CD4-positive, alpha-beta memory T cell (primary cell): Measurements from ENCODE around the gene MTAP. TPM values are rescaled to one million over a fixed set of nuclear protein-coding genes. Genes with fewer than 3 reads are reported as not detected.

Experiments used
- CTCF ChIA-PET: fragments of 350-600 bp; sonication (Branson Sonifier 250); formaldehyde crosslinking; loops from one replicate; lab custom pipeline; 2021; ENCODE audit warnings: inconsistent platforms; ENCODE audit not compliant: partially characterized antibody; lab: Charles Lee
- POLR2A ChIA-PET: fragments of 350-600 bp; sonication (Branson Sonifier 250); formaldehyde crosslinking; loops from one replicate; lab custom pipeline; 2021; ENCODE audit not compliant: partially characterized antibody; lab: Charles Lee
- DNase-seq, 5 donors: peaks; one replicate each; pipeline versions ENCODE4 v3.0.0 to v3.0.0-alpha.2; 2020 to 2022; ENCODE audit warnings: mixed read lengths in 1 of 5
- H3K27ac ChIP-seq: one replicate; pipeline ENCODE4 v1.7.0; 2013; ENCODE audit warnings: low read depth, low read length
- H3K27me3 ChIP-seq: 2 replicates; pipeline ENCODE4 v1.7.0; 2013; ENCODE audit warnings: mild to moderate bottlenecking, low read length, moderate library complexity; ENCODE audit not compliant: insufficient read depth
- H3K36me3 ChIP-seq: 2 replicates; pipeline ENCODE4 v1.7.0; 2013; ENCODE audit warnings: mild to moderate bottlenecking, low read length, moderate library complexity; ENCODE audit not compliant: insufficient read depth
- H3K4me1 ChIP-seq: 2 replicates; pipeline ENCODE4 v1.7.0; 2013; ENCODE audit warnings: mild to moderate bottlenecking, low read length, moderate library complexity; ENCODE audit not compliant: insufficient read depth
- H3K4me3 ChIP-seq, 2 donors: one replicate each; pipeline ENCODE4 v1.7.0; 2013; ENCODE audit warnings: low read length in 2 of 2, mild to moderate bottlenecking in 1 of 2
- H3K9me3 ChIP-seq, 2 donors: one replicate each; pipeline ENCODE4 v1.7.0; 2013; ENCODE audit warnings: low read length in 2 of 2, control low read depth in 1 of 2; ENCODE audit not compliant: control insufficient read depth in 1 of 2
- H3K27ac Mint-ChIP-seq, 7 donors: one replicate each; pipeline ENCODE4 v1.8.0; 2020 to 2021; ENCODE audit warnings: mixed read lengths in 7 of 7, mild to moderate bottlenecking in 6 of 7, inconsistent platforms in 3 of 7, moderate library complexity in 3 of 7
- H3K27me3 Mint-ChIP-seq, 2 donors: one replicate each; pipeline ENCODE4 v1.8.0; 2020 to 2021; ENCODE audit warnings: mixed read lengths in 2 of 2
- H3K36me3 Mint-ChIP-seq, 2 donors: one replicate each; pipeline ENCODE4 v1.8.0; 2020 to 2021; ENCODE audit warnings: mixed read lengths in 2 of 2, inconsistent platforms in 1 of 2, mild to moderate bottlenecking in 1 of 2
- H3K4me1 Mint-ChIP-seq, 4 donors: one replicate each; pipeline ENCODE4 v1.8.0; 2020 to 2021; ENCODE audit warnings: mixed read lengths in 4 of 4, mild to moderate bottlenecking in 1 of 4
- H3K4me3 Mint-ChIP-seq, 8 donors: one replicate each; pipeline ENCODE4 v1.8.0; 2020 to 2021; ENCODE audit warnings: mixed read lengths in 8 of 8, mild to moderate bottlenecking in 7 of 8, moderate library complexity in 6 of 8, inconsistent platforms in 3 of 8
- H3K9me3 Mint-ChIP-seq, 8 donors: one replicate each; pipeline ENCODE4 v1.8.0; 2020 to 2021; ENCODE audit warnings: mixed read lengths in 8 of 8, mild to moderate bottlenecking in 5 of 8, inconsistent platforms in 3 of 8, moderate library complexity in 1 of 8
- intact Hi-C: fragments of 100-400 bp; cut with micrococcal nuclease; formaldehyde crosslinking; loops from one replicate; pipeline ENCODE4 v1.15.1; 2023
- polyA plus RNA-seq, 2 donors: library from polyadenylated mRNA; unstranded; fragments of 300-500 nt; fragmentation: Illumina TruSeq; gene quantifications; one replicate each; pipeline ENCODE4 v1.2.3, GENCODE V29; 2021
- total RNA-seq, 2 experiments: library from RNA; stranded (reverse); gene quantifications; one replicate each; pipeline ENCODE4 v1.2.3, GENCODE V29; 2021

The MTAP gene
- total and polyA plus RNA-seq, 4 experiments from 2014 or later = 21.1 to 47.9 (median 34.0) TPM

DNA sequence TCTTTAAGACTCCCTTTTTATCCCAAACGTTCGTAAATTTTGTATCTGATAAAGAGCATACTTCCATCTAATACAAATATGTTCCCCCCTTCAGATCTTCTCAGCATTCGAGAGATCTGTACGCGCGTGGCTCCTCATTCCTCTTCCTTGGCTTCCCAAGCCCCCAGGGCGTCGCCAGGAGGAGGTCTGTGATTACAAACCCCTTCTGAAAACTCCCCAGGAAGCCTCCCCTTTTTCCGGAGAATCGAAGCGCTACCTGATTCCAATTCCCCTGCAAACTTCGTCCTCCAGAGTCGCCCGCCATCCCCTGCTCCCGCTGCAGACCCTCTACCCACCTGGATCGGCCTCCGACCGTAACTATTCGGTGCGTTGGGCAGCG lies 171.9 kb downstream of the MTAP start:
- POLR2A ChIA-PET = no interaction called here
- peak overlapping the region in 1 of 2 donors; percentile 48 for H3K4me3 ChIP-seq

DNA sequence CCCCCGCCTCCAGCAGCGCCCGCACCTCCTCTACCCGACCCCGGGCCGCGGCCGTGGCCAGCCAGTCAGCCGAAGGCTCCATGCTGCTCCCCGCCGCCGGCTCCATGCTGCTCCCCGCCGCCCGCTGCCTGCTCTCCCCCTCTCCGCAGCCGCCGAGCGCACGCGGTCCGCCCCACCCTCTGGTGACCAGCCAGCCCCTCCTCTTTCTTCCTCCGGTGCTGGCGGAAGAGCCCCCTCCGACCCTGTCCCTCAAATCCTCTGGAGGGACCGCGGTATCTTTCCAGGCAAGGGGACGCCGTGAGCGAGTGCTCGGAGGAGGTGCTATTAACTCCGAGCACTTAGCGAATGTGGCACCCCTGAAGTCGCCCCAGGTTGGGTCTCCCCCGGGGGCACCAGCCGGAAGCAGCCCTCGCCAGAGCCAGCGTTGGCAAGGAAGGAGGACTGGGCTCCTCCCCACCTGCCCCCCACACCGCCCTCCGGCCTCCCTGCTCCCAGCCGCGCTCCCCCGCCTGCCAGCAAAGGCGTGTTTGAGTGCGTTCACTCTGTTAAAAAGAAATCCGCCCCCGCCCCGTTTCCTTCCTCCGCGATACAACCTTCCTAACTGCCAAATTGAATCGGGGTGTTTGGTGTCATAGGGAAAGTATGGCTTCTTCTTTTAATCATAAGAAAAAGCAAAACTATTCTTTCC lies 172.4 kb downstream of the MTAP start:
- POLR2A ChIA-PET = no interaction called here
- Mint-ChIP-seq H3K9me3 (peaks cover 2 to 30% (median 14%) of the 10 kb centered on the region in 8 donors), H3K27ac (peak overlapping the region in 5 of 7 donors; percentile 57 to 81 (median 68))

More for the DNA sequence above, 171.9 kb downstream of the MTAP start:
- CTCF ChIA-PET = interaction anchor here (1.2 kb wide), 1 partner anchor 34 kb away, joined by 3 read pairs; no protein-coding TSS in a partner anchor
- peaks cover 72 to 79% of the 10 kb centered on the region in 2 donors for H3K27me3 Mint-ChIP-seq
- Histone ChIP-seq H3K9me3 (no peaks in the 10 kb centered on the region), H3K4me1 (peaks cover 24% of the 10 kb centered on the region), H3K36me3 (no peaks in the 10 kb centered on the region), H3K27ac (no peak overlapping the region), H3K27me3 (peaks cover 83% of the 10 kb centered on the region)
- intact Hi-C loops = loop anchor here (2.0 kb wide), 1 partner anchor 20 kb away; the partner anchor contains the start of genes CDKN2A and CDKN2B-AS1
- peaks cover under 1 to 4% of the 10 kb centered on the region in 2 donors for H3K36me3 Mint-ChIP-seq
- DNase-seq = peak in 1 of 5 donors; percentile 33
- H3K27ac Mint-ChIP-seq = peak overlapping the region in 3 of 7 donors; percentile 64 to 78 (median 68)
- peaks cover 2 to 32% (median 18%) of the 10 kb centered on the region in 8 donors for H3K9me3 Mint-ChIP-seq
- peak overlapping the region; percentile 62 to 86 (median 80) for H3K4me3 Mint-ChIP-seq
- peaks cover 14 to 28% (median 19%) of the 10 kb centered on the region in 4 donors for H3K4me1 Mint-ChIP-seq

DNA sequence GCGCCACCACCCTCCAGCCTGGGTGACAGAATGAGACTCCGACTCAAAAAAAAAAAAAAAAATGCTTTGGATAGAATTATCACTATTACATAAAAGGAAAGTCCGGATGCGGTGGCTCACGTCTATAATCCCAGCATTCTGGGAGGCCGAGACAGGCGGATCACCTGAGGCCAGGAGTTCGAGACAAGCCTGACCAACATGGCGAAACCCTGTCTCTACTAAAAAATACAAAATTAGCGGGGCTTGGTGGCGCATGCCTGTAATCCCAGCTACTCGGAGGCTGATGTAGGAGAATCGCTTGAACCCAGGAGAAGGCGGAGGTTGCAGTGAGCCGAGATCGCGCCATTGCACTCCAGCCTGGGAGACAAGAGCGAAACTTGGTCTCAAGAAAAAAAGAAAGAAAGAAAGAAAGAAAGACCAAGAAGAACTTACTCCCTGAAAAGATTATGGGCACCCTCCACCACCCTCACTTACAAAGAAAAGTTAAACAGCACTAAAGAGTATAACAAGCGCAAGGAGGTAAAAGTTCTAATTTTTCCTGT lies 174.0 kb downstream of the MTAP start:
- Mint-ChIP-seq H3K4me3 (no peak overlapping the region), H3K36me3 (no peaks in the 10 kb centered on the region), H3K27me3 (peaks cover 66 to 73% of the 10 kb centered on the region in 2 donors), H3K9me3 (peaks cover 0 to 20% (median 5%) of the 10 kb centered on the region in 8 donors), H3K4me1 (peaks cover 10 to 19% (median 16%) of the 10 kb centered on the region in 4 donors), H3K27ac (peak overlapping the region in 1 of 7 donors; percentile 78)
- H3K9me3 ChIP-seq = no peaks in the 10 kb centered on the region
- intact Hi-C loops = no loop called here
- CTCF ChIA-PET = interaction anchor here (0.9 to 1.9 kb wide), 4 partner anchors 8 to 163 kb away, joined by 3 to 7 read pairs (median 6); partner anchors contain the start of gene CDKN2B
- no peak overlapping the region for H3K4me3 ChIP-seq
- POLR2A ChIA-PET = interaction anchor here (1.8 kb wide), 1 partner anchor 13 kb away, joined by 4 read pairs; no protein-coding TSS in a partner anchor
- peaks cover 24% of the 10 kb centered on the region for H3K4me1 ChIP-seq
- no peak for DNase-seq
- peaks cover 74% of the 10 kb centered on the region for H3K27me3 ChIP-seq
- H3K27ac ChIP-seq = no peak overlapping the region
- H3K36me3 ChIP-seq = no peaks in the 10 kb centered on the region

More for the DNA sequence above, 172.4 kb downstream of the MTAP start:
- Histone ChIP-seq H3K9me3 (no peaks in the 10 kb centered on the region), H3K27ac (no peak overlapping the region), H3K27me3 (peaks cover 83% of the 10 kb centered on the region), H3K4me3 (peak overlapping the region in 1 of 2 donors; percentile 48), H3K4me1 (peaks cover 24% of the 10 kb centered on the region), H3K36me3 (no peaks in the 10 kb centered on the region)
- CTCF ChIA-PET = interaction anchor here (1.6 kb wide), 1 partner anchor 12 kb away, joined by 7 read pairs; no protein-coding TSS in a partner anchor
- peak overlapping the region; percentile 76 to 89 (median 81) for H3K4me3 Mint-ChIP-seq
- peaks cover 75 to 78% of the 10 kb centered on the region in 2 donors for H3K27me3 Mint-ChIP-seq
- peak in 3 of 5 donors; percentile 32 to 63 (median 41) for DNase-seq
- peaks cover 0 to 3% of the 10 kb centered on the region in 2 donors for H3K36me3 Mint-ChIP-seq
- H3K4me1 Mint-ChIP-seq = peaks cover 14 to 25% (median 19%) of the 10 kb centered on the region in 4 donors
- intact Hi-C loops = loop anchor here (1.0 to 2.0 kb wide), 2 partner anchors 10 to 20 kb away; partner anchors contain the start of genes CDKN2A and CDKN2B-AS1

DNA sequence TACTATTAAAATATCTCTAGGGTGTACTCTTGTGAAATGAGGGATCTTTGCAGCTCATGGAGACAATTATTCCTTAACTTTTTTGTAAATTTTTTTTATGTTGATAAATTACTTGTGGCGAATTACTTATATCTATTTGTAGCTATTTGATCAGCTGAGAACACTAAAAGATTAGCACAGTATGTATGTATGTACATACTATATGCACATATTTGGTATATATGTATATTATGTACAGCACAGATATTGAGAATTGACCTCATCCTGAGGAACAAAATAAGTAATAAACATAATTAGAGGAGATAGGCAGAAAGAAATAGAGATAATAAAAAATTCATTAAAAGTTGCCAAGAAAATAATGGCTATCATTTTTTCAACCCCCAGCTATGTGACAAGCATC lies 180.0 kb downstream of the MTAP start:
- no peak overlapping the region for H3K27ac ChIP-seq
- POLR2A ChIA-PET = interaction anchor here (0.9 to 1.7 kb wide), 3 partner anchors 9 to 12 kb away, joined by 3 to 4 read pairs (median 4); partner anchors contain the start of genes CDKN2A and CDKN2B-AS1
- CTCF ChIA-PET = interaction anchor here (3.3 to 7.0 kb wide), 3 partner anchors 13 to 169 kb away, joined by 10 to 35 read pairs (median 18); partner anchors contain the start of genes CDKN2A, CDKN2B and CDKN2B-AS1
- H3K27me3 ChIP-seq = peaks cover 20% of the 10 kb centered on the region
- no peak overlapping the region for H3K27ac Mint-ChIP-seq
- no peak for DNase-seq
- H3K4me3 Mint-ChIP-seq = no peak overlapping the region
- H3K4me3 ChIP-seq = no peak overlapping the region
- intact Hi-C loops = no loop called here
- no peaks in the 10 kb centered on the region for H3K4me1 ChIP-seq
- H3K4me1 Mint-ChIP-seq = peaks cover 0 to 5% (median 4%) of the 10 kb centered on the region in 4 donors
- no peaks in the 10 kb centered on the region for H3K36me3 ChIP-seq
- no peaks in the 10 kb centered on the region for H3K9me3 ChIP-seq
- H3K9me3 Mint-ChIP-seq = peaks cover 0 to 5% (median 0%) of the 10 kb centered on the region in 8 donors
- H3K27me3 Mint-ChIP-seq = peaks cover 48 to 50% of the 10 kb centered on the region in 2 donors
- no peaks in the 10 kb centered on the region for H3K36me3 Mint-ChIP-seq

GRCh38 chr9:21982861-21983560 lies 180.6 kb downstream of the MTAP start:
- DNase-seq = no peak
- Mint-ChIP-seq H3K27ac (no peak overlapping the region), H3K27me3 (peaks cover 43 to 45% of the 10 kb centered on the region in 2 donors), H3K4me3 (no peak overlapping the region), H3K4me1 (peaks cover 0 to 5% (median 4%) of the 10 kb centered on the region in 4 donors), H3K36me3 (no peaks in the 10 kb centered on the region), H3K9me3 (peaks cover 0 to 5% (median 0%) of the 10 kb centered on the region in 8 donors)
- no peaks in the 10 kb centered on the region for H3K9me3 ChIP-seq
- H3K36me3 ChIP-seq = no peaks in the 10 kb centered on the region
- no peak overlapping the region for H3K27ac ChIP-seq
- CTCF ChIA-PET = interaction anchor here (3.3 to 7.0 kb wide), 3 partner anchors 12 to 169 kb away, joined by 10 to 35 read pairs (median 18); partner anchors contain the start of genes CDKN2A, CDKN2B and CDKN2B-AS1
- POLR2A ChIA-PET = interaction anchor here (0.9 to 1.7 kb wide), 3 partner anchors 8 to 12 kb away, joined by 3 to 4 read pairs (median 4); partner anchors contain the start of genes CDKN2A and CDKN2B-AS1
- intact Hi-C loops = no loop called here
- H3K4me1 ChIP-seq = no peaks in the 10 kb centered on the region
- no peak overlapping the region for H3K4me3 ChIP-seq
- H3K27me3 ChIP-seq = peaks cover 15% of the 10 kb centered on the region

- CTCF ChIA-PET = interaction anchor here (3.3 to 7.0 kb wide), 3 partner anchors 12 to 170 kb away, joined by 10 to 35 read pairs (median 18); partner anchors contain the start of genes CDKN2A, CDKN2B and CDKN2B-AS1
- Histone ChIP-seq H3K27ac (no peak overlapping the region), H3K27me3 (peaks cover 14% of the 10 kb centered on the region), H3K9me3 (no peaks in the 10 kb centered on the region), H3K4me3 (no peak overlapping the region), H3K4me1 (no peaks in the 10 kb centered on the region), H3K36me3 (no peaks in the 10 kb centered on the region)
- no peak overlapping the region for H3K4me3 Mint-ChIP-seq
- H3K9me3 Mint-ChIP-seq = peaks cover 0 to 5% (median 0%) of the 10 kb centered on the region in 8 donors
- peaks cover 43 to 44% of the 10 kb centered on the region in 2 donors for H3K27me3 Mint-ChIP-seq
- H3K27ac Mint-ChIP-seq = no peak overlapping the region
- no peak for DNase-seq
- POLR2A ChIA-PET = interaction anchor here (1.7 kb wide), 1 partner anchor 12 kb away, joined by 4 read pairs; no protein-coding TSS in a partner anchor
- H3K36me3 Mint-ChIP-seq = no peaks in the 10 kb centered on the region
- H3K4me1 Mint-ChIP-seq = peaks cover 0 to 5% (median 4%) of the 10 kb centered on the region in 4 donors
- intact Hi-C loops = no loop called here
Measured at GRCh38 chr9:21983561-21983935, 181.1 kb downstream of the MTAP start.
